ENCODE measurements around the gene IFT20. TPM values are rescaled to one million over a fixed set of nuclear protein-coding genes. Genes with fewer than 3 reads are reported as not detected.

Gene IFT20
- total and polyA plus RNA-seq, 11 donors: 7.9 to 18.9 (median 11.1) TPM

DNA sequence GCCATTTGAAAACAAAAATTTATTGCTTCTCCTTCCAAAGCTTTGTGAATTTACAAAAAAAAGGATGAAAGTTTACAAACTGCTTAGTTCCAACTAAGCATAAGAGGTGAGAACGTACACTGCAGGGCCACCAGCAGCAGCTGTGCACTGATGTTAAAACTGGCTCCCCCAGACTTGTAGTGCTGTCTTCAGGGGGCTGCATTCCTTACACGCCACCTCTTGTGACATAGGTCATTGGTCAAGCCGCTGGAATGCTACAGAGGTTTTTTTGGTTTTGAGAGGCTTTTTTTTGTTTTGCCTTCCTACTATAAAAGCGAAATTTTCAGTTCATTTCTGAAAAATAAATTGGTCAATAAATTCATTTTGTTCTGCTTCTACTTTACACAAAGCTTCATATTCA, 6.9 kb downstream of the IFT20 start:
- no peak for ATAC-seq
- TF ChIP-seq POLR2A (IDR thresholded peaks at IDR 0.05): no peak
- TF ChIP-seq, protein P1, sequence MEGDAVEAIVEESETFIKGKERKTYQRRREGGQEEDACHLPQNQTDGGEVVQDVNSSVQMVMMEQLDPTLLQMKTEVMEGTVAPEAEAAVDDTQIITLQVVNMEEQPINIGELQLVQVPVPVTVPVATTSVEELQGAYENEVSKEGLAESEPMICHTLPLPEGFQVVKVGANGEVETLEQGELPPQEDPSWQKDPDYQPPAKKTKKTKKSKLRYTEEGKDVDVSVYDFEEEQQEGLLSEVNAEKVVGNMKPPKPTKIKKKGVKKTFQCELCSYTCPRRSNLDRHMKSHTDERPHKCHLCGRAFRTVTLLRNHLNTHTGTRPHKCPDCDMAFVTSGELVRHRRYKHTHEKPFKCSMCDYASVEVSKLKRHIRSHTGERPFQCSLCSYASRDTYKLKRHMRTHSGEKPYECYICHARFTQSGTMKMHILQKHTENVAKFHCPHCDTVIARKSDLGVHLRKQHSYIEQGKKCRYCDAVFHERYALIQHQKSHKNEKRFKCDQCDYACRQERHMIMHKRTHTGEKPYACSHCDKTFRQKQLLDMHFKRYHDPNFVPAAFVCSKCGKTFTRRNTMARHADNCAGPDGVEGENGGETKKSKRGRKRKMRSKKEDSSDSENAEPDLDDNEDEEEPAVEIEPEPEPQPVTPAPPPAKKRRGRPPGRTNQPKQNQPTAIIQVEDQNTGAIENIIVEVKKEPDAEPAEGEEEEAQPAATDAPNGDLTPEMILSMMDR (IDR thresholded peaks at IDR 0.05): no peak
- 75 to 87% (median 77%) methylated on average over 4 of the region's 4 CpGs for WGBS, 4 donors
- no peaks in the 10 kb centered on the region for H3K27me3 ChIP-seq
- H3K27ac ChIP-seq: no peak overlapping the region
- no peak overlapping the region for H3K4me3 ChIP-seq
- no peak for DNase-seq
- peaks cover 0 to 7% (median 0%) of the 10 kb centered on the region in 12 donors for H3K4me1 ChIP-seq
- intact Hi-C loops (cut with DNase I): no loop called here
- H3K9me3 ChIP-seq: no peaks in the 10 kb centered on the region
- H3K36me3 ChIP-seq: peaks cover 0 to 61% (median 51%) of the 10 kb centered on the region in 9 donors

DNA sequence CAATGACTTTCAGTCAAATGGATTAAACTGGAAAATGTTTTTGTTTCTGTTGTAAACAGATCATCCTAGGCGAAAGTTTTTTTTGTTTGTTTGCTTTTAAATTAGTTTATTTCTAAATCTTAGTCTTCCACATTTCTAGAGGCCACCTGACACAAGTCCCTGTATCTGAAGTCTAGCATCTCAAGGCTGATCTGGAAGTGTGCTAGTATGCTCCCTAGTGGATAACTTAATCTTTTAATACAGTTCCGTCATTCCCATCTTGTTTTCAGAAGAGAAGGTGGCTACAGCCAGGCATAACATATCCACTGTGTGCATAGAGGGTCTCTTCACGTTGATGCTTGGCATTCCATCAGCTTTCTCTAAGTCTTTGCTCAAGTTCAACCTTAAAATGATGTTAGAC, 7.6 kb downstream of the IFT20 start:
- TF ChIP-seq, protein P1 (IDR thresholded peaks at IDR 0.05): no peak
- no peak for TF ChIP-seq POLR2A (IDR thresholded peaks at IDR 0.05)
- H3K27ac ChIP-seq: no peak overlapping the region
- H3K36me3 ChIP-seq: peaks cover 0 to 60% (median 51%) of the 10 kb centered on the region in 9 donors
- no peaks in the 10 kb centered on the region for H3K27me3 ChIP-seq
- peaks cover 0 to 5% (median 0%) of the 10 kb centered on the region in 12 donors for H3K4me1 ChIP-seq
- WGBS, 4 donors: 65 to 71% (median 68%) methylated on average over 3 of the region's 3 CpGs
- no peak for DNase-seq
- intact Hi-C loops (cut with DNase I): no loop called here
- no peaks in the 10 kb centered on the region for H3K9me3 ChIP-seq
- no peak for ATAC-seq
- no peak overlapping the region for H3K4me3 ChIP-seq

DNA sequence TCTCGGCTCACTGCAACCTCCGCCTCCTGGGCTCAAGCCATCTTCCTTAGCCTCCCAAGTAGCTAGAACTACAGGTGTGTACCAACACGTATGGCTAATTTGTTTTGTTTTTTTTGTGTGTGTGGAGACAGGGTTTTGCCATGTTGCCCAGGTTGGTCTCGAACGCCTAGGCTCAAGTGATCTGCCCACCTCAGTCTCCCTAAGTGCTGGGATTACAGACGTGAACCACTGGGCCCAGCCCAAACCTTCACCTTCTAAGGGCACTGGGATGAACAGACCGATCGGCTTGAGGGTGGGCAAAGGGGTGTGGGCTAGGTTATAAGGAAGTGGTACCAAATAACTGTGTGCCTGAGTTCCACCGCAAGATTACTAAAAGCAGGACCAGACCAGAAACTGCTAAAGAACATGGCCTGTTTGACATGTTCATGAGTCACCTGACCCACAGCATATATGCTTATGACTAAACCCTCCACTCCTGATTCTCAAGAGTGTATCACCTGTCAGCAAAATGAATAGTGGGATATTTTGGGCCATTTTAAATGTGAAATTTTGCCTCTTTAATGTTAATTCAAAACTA, 8.2 kb downstream of the IFT20 start:
- no peak overlapping the region for H3K27ac ChIP-seq
- DNase-seq: no peak
- no peak for ATAC-seq
- TF ChIP-seq, protein P1 (IDR thresholded peaks at IDR 0.05): no peak
- TF ChIP-seq POLR2A (IDR thresholded peaks at IDR 0.05): no peak
- no peak overlapping the region for H3K4me3 ChIP-seq
- no peaks in the 10 kb centered on the region for H3K27me3 ChIP-seq
- no peaks in the 10 kb centered on the region for H3K9me3 ChIP-seq
- 92 to 95% (median 95%) methylated on average over 9 of the region's 9 CpGs for WGBS, 4 donors
- intact Hi-C loops (cut with DNase I): no loop called here
- H3K36me3 ChIP-seq: peaks cover 0 to 56% (median 51%) of the 10 kb centered on the region in 9 donors
- H3K4me1 ChIP-seq: peaks cover 0 to 5% (median 0%) of the 10 kb centered on the region in 12 donors

DNA sequence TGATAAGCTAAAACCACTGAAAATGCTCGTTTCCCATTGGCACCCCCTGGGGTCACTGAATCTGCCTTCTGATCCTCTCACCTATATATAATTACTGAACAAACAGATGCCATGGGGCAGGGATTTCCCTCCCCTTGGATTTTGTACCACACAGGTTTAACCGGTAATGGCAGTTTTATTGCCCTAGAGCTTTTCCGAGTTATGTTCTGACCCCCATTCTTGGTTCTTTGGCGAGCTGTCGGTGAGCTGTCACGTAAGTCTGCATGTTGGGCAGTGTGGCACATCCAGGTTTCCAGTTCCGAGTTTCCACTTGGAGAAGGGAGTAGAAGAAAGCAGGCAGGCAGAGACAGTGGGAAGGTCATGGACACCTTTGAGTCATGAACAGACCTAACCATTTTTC, 9.2 kb downstream of the IFT20 start:
- no peak for ATAC-seq
- WGBS, 4 donors: 92 to 94% (median 94%) methylated on average over 7 of the region's 7 CpGs
- intact Hi-C loops (cut with DNase I): no loop called here

More for the DNA sequence above, 9.2 kb downstream of the IFT20 start:
- Histone ChIP-seq H3K36me3 (peaks cover 0 to 47% (median 42%) of the 10 kb centered on the region in 9 donors), H3K27me3 (no peaks in the 10 kb centered on the region), H3K4me1 (peaks cover 0 to 5% (median 0%) of the 10 kb centered on the region in 12 donors), H3K4me3 (no peak overlapping the region), H3K9me3 (no peaks in the 10 kb centered on the region), H3K27ac (no peak overlapping the region)
- DNase-seq: no peak
- TF ChIP-seq POLR2A (IDR thresholded peaks at IDR 0.05): no peak
- TF ChIP-seq, protein P1 (IDR thresholded peaks at IDR 0.05): no peak
